HepG2 (cell line): ENCODE measurements around the gene FBXO30. TPM values are rescaled to one million over a fixed set of nuclear protein-coding genes. Genes with fewer than 3 reads are reported as not detected.

Experiments
- ATAC-seq: fragments of 200-7000 bp; cut with Tn5 transposase; 3 replicates; pipeline ENCODE4 v1.9.1; 2020; ENCODE audit warnings: mild to moderate bottlenecking, moderate library complexity
- BruUV-seq: library from RNA; stranded (reverse); fragments of 400-500 nt; replicated peaks from 2 replicates; lab custom pipeline; 2021; lab: Mats Ljungman, UMichigan
- CTCF ChIA-PET: fragments of 300-600 bp; formaldehyde crosslinking; extraction: SDS; loops from one replicate; lab custom pipeline; 2021; ENCODE audit warnings: low total read pairs, inconsistent platforms, low intra/inter-chr PET ratio; lab: Yijun Ruan, JAX
- POLR2A ChIA-PET: fragments of 350-600 bp; sonication (Branson Sonifier 250); formaldehyde crosslinking; loops from one replicate; lab custom pipeline; 2020; ENCODE audit warnings: antibody characterized with exemption, inconsistent platforms; lab: Yijun Ruan, JAX
- DNase-seq: peaks from one replicate; pipeline ENCODE4 v3.0.0-alpha.2; 2015; ENCODE audit warnings: low spot score
- FAIRE-seq: peaks from 3 replicates; lab custom pipeline; 2011; peaks lifted over from hg19 to GRCh38; lab: Jason Lieb, UNC
- H2AFZ ChIP-seq: one replicate; pipeline ENCODE4 v1.6.1; 2011; ENCODE audit warnings: low read length, inconsistent platforms
- H3K27ac ChIP-seq: fragments of 300-600 bp; 3 replicates; pipeline ENCODE4 v1.8.0; 2011; ENCODE audit warnings: mixed run types, mild to moderate bottlenecking, mixed read lengths, low read length, inconsistent platforms; ENCODE audit not compliant: insufficient read depth; ENCODE audit errors: extremely low read length
- H3K27me3 ChIP-seq, 2 experiments: fragments of 200-600 bp in 1 of 2; 2 replicates in 1 of 2; 3 replicates in 1 of 2; pipeline versions ENCODE4 v1.6.0 to v1.8.0; 2011; ENCODE audit warnings: low read length in 2 of 2, mild to moderate bottlenecking in 2 of 2, moderate library complexity in 2 of 2, inconsistent platforms in 1 of 2; ENCODE audit not compliant: insufficient read depth in 2 of 2, control insufficient read depth in 1 of 2
- H3K36me3 ChIP-seq, 2 experiments: fragments of 200-600 bp in 1 of 2; replicated peaks in 1 of 2; 2 replicates in 1 of 2; 3 replicates in 1 of 2; pipeline versions ENCODE4 v1.5.1 to v1.8.0; 2011; ENCODE audit warnings: low read length in 2 of 2, inconsistent platforms in 1 of 2; ENCODE audit not compliant: insufficient read depth in 2 of 2, control insufficient read depth in 1 of 2
- H3K4me1 ChIP-seq: 2 replicates; pipeline ENCODE4 v1.5.1; 2012; ENCODE audit warnings: low read length, inconsistent platforms; ENCODE audit not compliant: insufficient read depth
- H3K4me2 ChIP-seq: 2 replicates; pipeline ENCODE4 v1.6.0; 2011; ENCODE audit warnings: low read depth, low read length, inconsistent platforms
- H3K4me3 ChIP-seq, 3 experiments: fragments of 200-600 bp in 1 of 3; sonication (generic), shearing (Covaris generic) in 1 of 3; replicated peaks in 1 of 3; 2 replicates each; pipeline ENCODE4 v1.5.1; 2011 to 2016; ENCODE audit warnings: low read length in 3 of 3, inconsistent platforms in 2 of 3, low read depth in 2 of 3, mild to moderate bottlenecking in 2 of 3, control low read depth in 1 of 3, mixed read lengths in 1 of 3; ENCODE audit not compliant: insufficient read depth in 1 of 3
- H3K79me2 ChIP-seq: one replicate; pipeline ENCODE4 v1.6.1; 2011; ENCODE audit warnings: low read length, inconsistent platforms; ENCODE audit not compliant: insufficient read depth
- H3K9ac ChIP-seq: 2 replicates; pipeline ENCODE4 v1.6.0; 2011; ENCODE audit warnings: mild to moderate bottlenecking, low read depth, low read length, inconsistent platforms; ENCODE audit not compliant: insufficient read depth
- H3K9me3 ChIP-seq: 2 replicates; pipeline ENCODE4 v1.5.1; 2012; ENCODE audit warnings: mild to moderate bottlenecking, low read length
- H4K20me1 ChIP-seq: 2 replicates; pipeline ENCODE4 v1.6.0; 2011; ENCODE audit warnings: inconsistent platforms, mild to moderate bottlenecking, low read length, moderate library complexity; ENCODE audit not compliant: insufficient read depth
- ELF4 ChIP-seq: sonication (generic); formaldehyde crosslinking; IDR thresholded peaks from 2 replicates; pipeline ENCODE4 v1.5.0; 2020; ENCODE audit warnings: missing genetic modification reagents, mild to moderate bottlenecking, moderate library complexity, borderline replicate concordance
- KDM6A ChIP-seq: IDR thresholded peaks from 2 replicates; pipeline ENCODE4 v1.6.1; 2016; ENCODE audit warnings: low read depth
- NR2F6 ChIP-seq, 2 experiments: IDR thresholded peaks; 2 replicates each; pipeline ENCODE4 v1.6.1; 2016; ENCODE audit warnings: antibody characterized with exemption in 1 of 2, mild to moderate bottlenecking in 1 of 2
- PHF21A ChIP-seq: sonication (generic); formaldehyde crosslinking; IDR thresholded peaks from 2 replicates; pipeline ENCODE4 v1.5.0; 2020; ENCODE audit warnings: mild to moderate bottlenecking, missing genetic modification reagents
- SP140L ChIP-seq: sonication (generic); formaldehyde crosslinking; IDR thresholded peaks from 2 replicates; pipeline ENCODE4 v1.4.0; 2020; ENCODE audit warnings: missing genetic modification reagents, borderline replicate concordance
- SP4 ChIP-seq: sonication (generic); formaldehyde crosslinking; IDR thresholded peaks from 2 replicates; pipeline ENCODE4 v1.8.1; 2023; ENCODE audit warnings: mild to moderate bottlenecking, missing genetic modification reagents
- ZNF547 ChIP-seq: sonication (generic); formaldehyde crosslinking; IDR thresholded peaks from 2 replicates; pipeline ENCODE4 v1.5.1; 2020; ENCODE audit warnings: mild to moderate bottlenecking, missing genetic modification reagents
- ZNF605 ChIP-seq: sonication (generic); formaldehyde crosslinking; IDR thresholded peaks from 2 replicates; pipeline ENCODE4 v1.8.0; 2022; ENCODE audit warnings: mild to moderate bottlenecking, missing genetic modification reagents
- ZNF615 ChIP-seq: sonication (generic); formaldehyde crosslinking; IDR thresholded peaks from 2 replicates; pipeline ENCODE4 v1.5.0; 2020; ENCODE audit warnings: mild to moderate bottlenecking, missing genetic modification reagents, borderline replicate concordance
- ZZZ3 ChIP-seq: sonication (generic); formaldehyde crosslinking; IDR thresholded peaks from 2 replicates; pipeline ENCODE4 v1.4.0; 2020; ENCODE audit warnings: missing genetic modification reagents, mild to moderate bottlenecking, borderline replicate concordance
- WGBS: methylation state at CpG from one replicate; pipeline ENCODE4 v1.1.6; 2017; ENCODE audit warnings: low lambda C conversion rate; 5-methylcytosine and 5-hydroxymethylcytosine counted together
- in situ Hi-C: cut with HindIII; loops from 2 replicates; pipeline ENCODE4 v1.10.0; 2017; ENCODE audit warnings: low pct_unique_long_range_greater_than_20kb; ENCODE audit not compliant: extremely low pct_ligation_motif_present
- intact Hi-C: fragments of 100-400 bp; cut with micrococcal nuclease; formaldehyde crosslinking; loops from one replicate; pipeline ENCODE4 v1.10.0; 2022; ENCODE audit not compliant: unreplicated experiment
- polyA plus RNA-seq, 8 experiments: library from polyadenylated mRNA; depleted of rRNA in 3 of 8; stranded (reverse) in 7 of 8; unstranded in 1 of 8; fragments of >200 nt; fragmentation: Illumina TruSeq in 4 of 8; extraction: Trizol in 4 of 8; gene quantifications; 2 replicates each; pipeline versions ENCODE4 v1.2.1 to v1.2.3, GENCODE V29; 2011 to 2016; ENCODE audit warnings: low read depth in 4 of 8, missing spikeins in 1 of 8, mixed read lengths in 1 of 8; ENCODE audit not compliant: insufficient read depth in 1 of 8
- total RNA-seq, 5 experiments: library from RNA; depleted of rRNA; stranded (reverse); fragments of >200 nt; fragmentation: Illumina TruSeq; extraction: Trizol; gene quantifications; 2 replicates each; pipeline ENCODE4 v1.2.3, GENCODE V29; 2016; ENCODE audit warnings: low read depth in 1 of 5
- TF ChIP-seq, protein P1 (sequence below): IDR thresholded peaks from 2 replicates; pipeline ENCODE4 v1.6.1; 2016; ENCODE audit warnings: missing compliant biosample characterization, missing genetic modification reagents, borderline replicate concordance

The FBXO30 gene
- total and polyA plus RNA-seq, 2 of the 13 experiments (the other 11 are each of a cell fraction or from before 2014, with no cell fraction given), result 3.2 to 7.1 TPM

DNA sequence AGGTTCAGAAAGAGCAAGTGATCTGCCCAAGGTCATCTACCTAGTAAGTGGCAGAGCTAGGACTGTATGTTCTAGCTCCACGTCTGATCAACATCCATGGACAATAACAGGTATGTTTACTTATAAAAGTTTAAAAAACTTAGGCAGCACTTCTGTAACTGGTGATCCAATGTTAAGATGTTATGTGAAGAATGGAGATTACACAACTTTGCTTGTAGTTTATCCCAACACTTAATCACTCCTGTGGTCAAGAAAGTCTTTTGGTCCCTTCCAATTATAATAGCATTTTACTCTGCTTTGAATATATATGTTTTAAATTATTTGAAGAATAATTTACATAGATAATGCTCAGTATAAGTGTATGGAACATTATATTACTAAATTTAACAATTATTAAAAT is 4.8 kb downstream of the FBXO30 start:
- no peaks in the 10 kb centered on the region for H3K9me3 ChIP-seq
- no peak overlapping the region for H2AFZ ChIP-seq
- peaks cover 8% of the 10 kb centered on the region for H4K20me1 ChIP-seq
- intact Hi-C loops, result loop anchor here (5.0 kb wide), 3 partner anchors 83 to 1047 kb away; partner anchors contain the start of gene SHPRH
- H3K27ac ChIP-seq, result no peak overlapping the region
- no TSS peak for BruUV-seq
- no peak overlapping the region for H3K9ac ChIP-seq
- DNase-seq (no peak), ATAC-seq (no peak), FAIRE-seq (no peak)
- CTCF ChIA-PET, result no interaction called here
- POLR2A ChIA-PET, result no interaction called here
- TF ChIP-seq SP4 (no peak), ZNF547 (no peak), ZNF605 (no peak), ELF4 (CRISPR knock-in tag) (no peak), ZZZ3 (no peak)
- TF ChIP-seq, protein P1, sequence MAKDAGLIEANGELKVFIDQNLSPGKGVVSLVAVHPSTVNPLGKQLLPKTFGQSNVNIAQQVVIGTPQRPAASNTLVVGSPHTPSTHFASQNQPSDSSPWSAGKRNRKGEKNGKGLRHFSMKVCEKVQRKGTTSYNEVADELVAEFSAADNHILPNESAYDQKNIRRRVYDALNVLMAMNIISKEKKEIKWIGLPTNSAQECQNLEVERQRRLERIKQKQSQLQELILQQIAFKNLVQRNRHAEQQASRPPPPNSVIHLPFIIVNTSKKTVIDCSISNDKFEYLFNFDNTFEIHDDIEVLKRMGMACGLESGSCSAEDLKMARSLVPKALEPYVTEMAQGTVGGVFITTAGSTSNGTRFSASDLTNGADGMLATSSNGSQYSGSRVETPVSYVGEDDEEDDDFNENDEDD (CRISPR knock-in tag), result no peak
- H3K4me1 ChIP-seq, result peaks cover 25% of the 10 kb centered on the region
- no peak overlapping the region for H3K4me3 ChIP-seq
- H3K4me2 ChIP-seq, result no peak overlapping the region
- 87% methylated on average over 1 of the region's 1 CpG for WGBS
- peaks cover 69% of the 10 kb centered on the region for H3K79me2 ChIP-seq
- no peaks in the 10 kb centered on the region; a peak in 1 of 5 replicates for H3K27me3 ChIP-seq
- peaks cover 3 to 15% of the 10 kb centered on the region in 2 experiments; a peak in 4 of 5 replicates for H3K36me3 ChIP-seq
- in situ Hi-C loops, result loop anchor here (5.0 to 25.0 kb wide), 2 partner anchors 72 to 1503 kb away; partner anchors contain the start of gene EPM2A

DNA sequence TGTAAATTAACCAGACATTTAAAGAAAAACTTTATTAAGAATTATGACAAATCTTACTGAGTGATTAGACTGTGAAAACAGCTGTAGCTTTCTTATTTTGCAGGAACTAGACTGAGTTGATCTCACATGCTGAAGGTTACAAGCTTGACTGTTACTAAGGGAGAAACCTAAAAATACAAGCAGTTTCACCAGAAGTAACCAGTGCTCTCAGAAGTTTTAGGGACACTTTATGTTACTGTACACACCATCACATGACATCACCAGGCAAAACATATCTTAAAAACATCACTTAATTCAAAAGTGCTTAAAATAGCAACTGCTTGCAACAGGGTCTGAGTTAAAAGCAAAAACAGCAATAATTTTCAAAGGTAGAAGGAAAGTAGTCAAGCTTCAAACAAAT is 5.4 kb downstream of the FBXO30 start:
- Histone ChIP-seq H3K4me3 (no peak overlapping the region), H3K9me3 (no peaks in the 10 kb centered on the region), H3K36me3 (peaks cover 8 to 20% of the 10 kb centered on the region in 2 experiments), H2AFZ (no peak overlapping the region), H3K27me3 (no peaks in the 10 kb centered on the region), H3K4me1 (peaks cover 25% of the 10 kb centered on the region), H4K20me1 (peaks cover 8% of the 10 kb centered on the region), H3K27ac (no peak overlapping the region), H3K79me2 (peaks cover 72% of the 10 kb centered on the region), H3K9ac (no peak overlapping the region), H3K4me2 (no peak overlapping the region)
- ChIA-PET CTCF (no interaction called here), POLR2A (no interaction called here)
- DNase-seq (no peak), FAIRE-seq (no peak), ATAC-seq (no peak)
- intact Hi-C loops (loop anchor here (5.0 kb wide), 1 partner anchor 1047 kb away; no protein-coding TSS in a partner anchor), in situ Hi-C loops (loop anchor here (25.0 kb wide), 1 partner anchor 1503 kb away; no protein-coding TSS in a partner anchor)
- no peak for TF ChIP-seq NR2F6 (IDR thresholded peaks at IDR 0.05)
- TF ChIP-seq NR2F6 (CRISPR knock-in tag; IDR thresholded peaks at IDR 0.05), result no peak
- no peak for TF ChIP-seq KDM6A
- TF ChIP-seq ZNF615 (CRISPR knock-in tag), result no peak
- TF ChIP-seq SP4, result no peak
- no peak for TF ChIP-seq PHF21A (CRISPR knock-in tag)
- no peak for TF ChIP-seq SP140L (CRISPR knock-in tag)
- no TSS peak for BruUV-seq
